Lower leg skin (tissue), 4 donors: Measurements from ENCODE around the gene EIF4E. TPM values are rescaled to one million over a fixed set of nuclear protein-coding genes. Genes with fewer than 3 reads are reported as not detected.

Experiments used
- DNase-seq, 2 donors: peaks; one replicate each; pipeline ENCODE4 v3.0.0-alpha.2; 2019; ENCODE audit warnings: low spot score in 2 of 2
- H3K4me3 ChIP-seq: fragments of 200-600 bp; sonication (generic); 2 replicates; pipeline ENCODE4 v1.5.1; 2017; ENCODE audit warnings: mild to moderate bottlenecking, low read depth; ENCODE audit not compliant: poor library complexity, severe bottlenecking
- CTCF ChIP-seq, 3 donors: fragments of 450-650 bp; IDR thresholded peaks; one replicate each; pipeline ENCODE4 v1.5.1; 2016; ENCODE audit warnings: antibody characterized with exemption in 3 of 3, mild to moderate bottlenecking in 3 of 3, moderate library complexity in 2 of 3
- POLR2A ChIP-seq, 2 donors: fragments of 450-650 bp; IDR thresholded peaks; one replicate each; pipeline ENCODE4 v1.6.1; 2016 to 2017; ENCODE audit warnings: antibody characterized with exemption in 2 of 2, mild to moderate bottlenecking in 1 of 2, moderate library complexity in 1 of 2
- WGBS, 2 donors: methylation state at CpG; one replicate each; pipeline ENCODE4 v1.1.5; 2018; 5-methylcytosine and 5-hydroxymethylcytosine counted together
- intact Hi-C: fragments of 100-400 bp; cut with DNase I; formaldehyde crosslinking; loops from one replicate; pipeline ENCODE4 v1.15.0; 2023; ENCODE audit warnings: low total_unique reads
- total RNA-seq, 4 donors: library from RNA; depleted of rRNA; stranded (reverse); fragments of >200 nt; gene quantifications; one replicate each; pipeline ENCODE4 v1.1.0, GENCODE V29; 2016

Gene EIF4E
- total RNA-seq, 4 donors from 2014 or later = 41.9 to 76.5 (median 61.5) TPM

- intact Hi-C loops = no loop called here
- WGBS, 2 donors = 76 to 87% methylated on average over 6 of the region's 6 CpGs
- no peak for TF ChIP-seq CTCF (IDR thresholded peaks at IDR 0.05)
- no peak for TF ChIP-seq POLR2A (IDR thresholded peaks at IDR 0.05)
- no peak overlapping the region for H3K4me3 ChIP-seq
- no peak for DNase-seq
Measured at GRCh38 chr4:98955229-98955628, 26.3 kb upstream of the EIF4E start.

DNA sequence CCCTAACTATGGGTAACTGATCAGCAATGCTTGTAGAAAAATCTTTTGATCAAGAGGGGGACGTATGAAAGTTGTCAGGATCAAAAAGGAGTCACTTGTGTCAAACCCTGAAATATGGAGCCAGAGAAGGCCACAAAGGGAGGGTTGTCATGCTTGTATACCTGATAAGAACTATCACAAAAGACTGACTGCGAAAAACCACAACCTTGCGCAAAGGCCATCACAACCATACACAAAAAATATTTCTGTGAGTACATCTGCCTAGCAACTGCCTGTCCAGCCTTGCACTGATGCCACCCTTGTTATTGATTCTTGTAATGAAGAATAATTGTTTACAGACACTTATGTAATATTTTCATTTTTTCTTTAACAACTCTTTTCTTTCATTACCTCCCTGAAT lies 22.8 kb upstream of the EIF4E start:
- no peak overlapping the region for H3K4me3 ChIP-seq
- intact Hi-C loops = no loop called here
- no peak for DNase-seq
- WGBS, 2 donors = 88 to 95% methylated on average over 3 of the region's 3 CpGs
- TF ChIP-seq CTCF (IDR thresholded peaks at IDR 0.05) (no peak), POLR2A (IDR thresholded peaks at IDR 0.05) (no peak)

DNA sequence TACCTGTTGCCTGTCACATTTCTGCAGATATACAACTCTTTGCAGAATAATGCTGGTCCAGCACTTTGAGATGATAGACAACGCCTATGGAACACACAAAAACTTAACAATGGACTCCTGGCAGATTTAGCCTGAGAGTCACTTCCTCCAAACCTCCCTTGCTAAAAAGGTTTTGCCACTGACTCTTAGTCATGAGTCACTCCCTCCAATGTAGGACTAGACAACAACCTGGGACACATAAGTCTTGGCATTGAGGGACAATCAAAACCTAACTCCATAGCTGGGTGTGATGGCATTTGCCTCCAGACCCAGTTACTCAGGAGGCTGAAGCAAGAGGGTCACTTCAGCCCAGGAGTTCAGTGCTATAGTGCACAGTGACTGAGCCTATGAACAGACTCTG lies 22.0 kb upstream of the EIF4E start:
- intact Hi-C loops = no loop called here
- TF ChIP-seq POLR2A (IDR thresholded peaks at IDR 0.05) = no peak
- TF ChIP-seq CTCF (IDR thresholded peaks at IDR 0.05) = no peak
- WGBS, 2 donors = 82 to 89% methylated on average over 1 of the region's 1 CpG
- no peak for DNase-seq
- H3K4me3 ChIP-seq = no peak overlapping the region

DNA sequence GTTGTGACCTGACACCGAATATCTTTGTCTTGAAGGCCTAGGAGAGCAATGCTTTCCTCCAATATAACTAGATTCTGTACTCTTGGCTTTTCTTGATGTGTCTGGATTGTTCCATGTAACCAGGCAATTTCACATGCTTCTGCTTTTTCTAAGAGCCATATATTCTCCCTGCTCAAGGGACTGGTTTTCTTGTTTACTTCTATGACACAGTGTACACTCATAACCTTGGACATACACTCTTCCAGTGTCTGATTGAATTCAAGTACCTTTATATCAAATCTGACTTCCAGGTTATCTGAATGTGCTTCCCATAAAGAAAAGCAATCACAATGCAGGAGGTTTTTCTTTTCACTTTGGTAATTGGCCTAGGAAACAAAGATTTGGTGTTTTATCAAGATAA lies 17.4 kb upstream of the EIF4E start:
- intact Hi-C loops = no loop called here
- DNase-seq = no peak
- TF ChIP-seq POLR2A (IDR thresholded peaks at IDR 0.05) (no peak), CTCF (IDR thresholded peaks at IDR 0.05) (no peak)
- 86 to 95% methylated on average over 1 of the region's 1 CpG for WGBS, 2 donors
- H3K4me3 ChIP-seq = no peak overlapping the region

DNA sequence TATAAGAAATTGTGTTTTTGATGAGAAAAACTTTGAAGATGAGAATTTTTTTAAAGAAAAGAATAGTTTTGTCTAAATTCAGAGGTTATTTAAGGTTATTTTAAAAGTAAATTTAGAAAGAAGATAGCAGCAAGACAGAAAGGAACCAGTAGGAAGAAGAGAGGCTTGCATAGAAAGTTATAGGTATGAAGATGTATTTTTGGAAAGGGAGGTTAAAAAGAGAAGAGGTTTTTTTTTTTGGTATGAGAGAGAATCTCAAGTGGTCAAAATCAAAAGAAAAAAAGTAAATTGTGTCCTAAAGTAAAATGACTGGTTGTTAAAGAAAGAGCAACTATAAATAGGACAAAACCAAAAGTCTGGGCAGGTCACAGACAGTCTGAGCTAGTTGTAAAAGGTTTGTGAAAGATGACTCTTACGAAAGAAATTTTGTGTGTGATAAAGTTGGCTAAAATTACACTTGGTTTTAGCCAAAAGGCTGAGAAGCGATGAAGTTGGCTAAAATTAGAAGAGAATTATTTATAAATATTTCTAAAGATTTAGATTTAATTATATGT lies 16.4 kb upstream of the EIF4E start:
- intact Hi-C loops = no loop called here
- TF ChIP-seq POLR2A (IDR thresholded peaks at IDR 0.05) (no peak), CTCF (IDR thresholded peaks at IDR 0.05) (no peak)
- DNase-seq = no peak
- H3K4me3 ChIP-seq = no peak overlapping the region
- WGBS, 2 donors = 47 to 54% methylated on average over 2 of the region's 2 CpGs

- TF ChIP-seq POLR2A (IDR thresholded peaks at IDR 0.05) = no peak
- no peak for TF ChIP-seq CTCF (IDR thresholded peaks at IDR 0.05)
- WGBS, 2 donors = 39 to 43% methylated on average over 2 of the region's 2 CpGs
- no peak for DNase-seq
- intact Hi-C loops = loop anchor here (10.0 kb wide), 1 partner anchor 55 kb away; the partner anchor contains the start of gene METAP1
- no peak overlapping the region for H3K4me3 ChIP-seq
Measured at GRCh38 chr4:98939892-98940298, 11.0 kb upstream of the EIF4E start.
